HepG2 (cell line): ENCODE results near the gene ZNF48. TPM values are rescaled to one million over a fixed set of nuclear protein-coding genes. Genes with fewer than 3 reads are reported as not detected.

ENCODE experiments used
- ATAC-seq: fragments of 200-7000 bp; cut with Tn5 transposase; 3 replicates; pipeline ENCODE4 v1.9.1; 2020; ENCODE audit warnings: mild to moderate bottlenecking, moderate library complexity
- BruUV-seq: library from RNA; stranded (reverse); fragments of 400-500 nt; replicated peaks from 2 replicates; lab custom pipeline; 2021; lab: Mats Ljungman, UMichigan
- CTCF ChIA-PET: fragments of 300-600 bp; formaldehyde crosslinking; extraction: SDS; loops from one replicate; lab custom pipeline; 2021; ENCODE audit warnings: low total read pairs, inconsistent platforms, low intra/inter-chr PET ratio; lab: Yijun Ruan, JAX
- POLR2A ChIA-PET: fragments of 350-600 bp; sonication (Branson Sonifier 250); formaldehyde crosslinking; loops from one replicate; lab custom pipeline; 2020; ENCODE audit warnings: antibody characterized with exemption, inconsistent platforms; lab: Yijun Ruan, JAX
- DNase-seq: peaks from one replicate; pipeline ENCODE4 v3.0.0-alpha.2; 2015; ENCODE audit warnings: low spot score
- FAIRE-seq: peaks from 3 replicates; lab custom pipeline; 2011; peaks lifted over from hg19 to GRCh38; lab: Jason Lieb, UNC
- H2AFZ ChIP-seq: one replicate; pipeline ENCODE4 v1.6.1; 2011; ENCODE audit warnings: low read length, inconsistent platforms
- H3K27ac ChIP-seq: fragments of 300-600 bp; 3 replicates; pipeline ENCODE4 v1.8.0; 2011; ENCODE audit warnings: mixed run types, mild to moderate bottlenecking, mixed read lengths, low read length, inconsistent platforms; ENCODE audit not compliant: insufficient read depth; ENCODE audit errors: extremely low read length
- H3K27me3 ChIP-seq, 2 experiments: fragments of 200-600 bp in 1 of 2; 2 replicates in 1 of 2; 3 replicates in 1 of 2; pipeline versions ENCODE4 v1.6.0 to v1.8.0; 2011; ENCODE audit warnings: low read length in 2 of 2, mild to moderate bottlenecking in 2 of 2, moderate library complexity in 2 of 2, inconsistent platforms in 1 of 2; ENCODE audit not compliant: insufficient read depth in 2 of 2, control insufficient read depth in 1 of 2
- H3K36me3 ChIP-seq, 2 experiments: fragments of 200-600 bp in 1 of 2; replicated peaks in 1 of 2; 2 replicates in 1 of 2; 3 replicates in 1 of 2; pipeline versions ENCODE4 v1.5.1 to v1.8.0; 2011; ENCODE audit warnings: low read length in 2 of 2, inconsistent platforms in 1 of 2; ENCODE audit not compliant: insufficient read depth in 2 of 2, control insufficient read depth in 1 of 2
- H3K4me1 ChIP-seq: 2 replicates; pipeline ENCODE4 v1.5.1; 2012; ENCODE audit warnings: low read length, inconsistent platforms; ENCODE audit not compliant: insufficient read depth
- H3K4me2 ChIP-seq: 2 replicates; pipeline ENCODE4 v1.6.0; 2011; ENCODE audit warnings: low read depth, low read length, inconsistent platforms
- H3K4me3 ChIP-seq, 3 experiments: fragments of 200-600 bp in 1 of 3; sonication (generic), shearing (Covaris generic) in 1 of 3; replicated peaks in 1 of 3; 2 replicates each; pipeline ENCODE4 v1.5.1; 2011 to 2016; ENCODE audit warnings: low read length in 3 of 3, inconsistent platforms in 2 of 3, low read depth in 2 of 3, mild to moderate bottlenecking in 2 of 3, control low read depth in 1 of 3, mixed read lengths in 1 of 3; ENCODE audit not compliant: insufficient read depth in 1 of 3
- H3K79me2 ChIP-seq: one replicate; pipeline ENCODE4 v1.6.1; 2011; ENCODE audit warnings: low read length, inconsistent platforms; ENCODE audit not compliant: insufficient read depth
- H3K9ac ChIP-seq: 2 replicates; pipeline ENCODE4 v1.6.0; 2011; ENCODE audit warnings: mild to moderate bottlenecking, low read depth, low read length, inconsistent platforms; ENCODE audit not compliant: insufficient read depth
- H3K9me3 ChIP-seq: 2 replicates; pipeline ENCODE4 v1.5.1; 2012; ENCODE audit warnings: mild to moderate bottlenecking, low read length
- H4K20me1 ChIP-seq: 2 replicates; pipeline ENCODE4 v1.6.0; 2011; ENCODE audit warnings: inconsistent platforms, mild to moderate bottlenecking, low read length, moderate library complexity; ENCODE audit not compliant: insufficient read depth
- CHCHD3 ChIP-seq: sonication (generic); formaldehyde crosslinking; IDR thresholded peaks from 2 replicates; pipeline ENCODE4 v1.8.0; 2022; ENCODE audit warnings: mild to moderate bottlenecking, missing genetic modification reagents, moderate library complexity
- IKZF4 ChIP-seq: sonication (generic); formaldehyde crosslinking; IDR thresholded peaks from 2 replicates; pipeline ENCODE4 v1.5.1; 2020; ENCODE audit warnings: borderline replicate concordance, mild to moderate bottlenecking, low read depth, missing genetic modification reagents; ENCODE audit errors: not compliant biosample characterization
- KAT8 ChIP-seq: IDR thresholded peaks from 2 replicates; pipeline ENCODE4 v1.6.1; 2016; ENCODE audit warnings: missing genetic modification reagents, missing compliant biosample characterization
- RBFOX2 ChIP-seq: fragments of 200-400 bp; formaldehyde crosslinking; IDR thresholded peaks from 2 replicates; pipeline ENCODE4 v1.6.1; 2017; ENCODE audit warnings: low read depth, mild to moderate bottlenecking, low read length
- ZNF75D ChIP-seq: sonication (generic); formaldehyde crosslinking; IDR thresholded peaks from 2 replicates; pipeline ENCODE4 v1.8.1; 2023; ENCODE audit warnings: missing genetic modification reagents, mild to moderate bottlenecking, borderline replicate concordance
- ZNF777 ChIP-seq: sonication (generic); formaldehyde crosslinking; IDR thresholded peaks from 2 replicates; pipeline ENCODE4 v1.4.0; 2020; ENCODE audit warnings: missing genetic modification reagents
- WGBS: methylation state at CpG from one replicate; pipeline ENCODE4 v1.1.6; 2017; ENCODE audit warnings: low lambda C conversion rate; 5-methylcytosine and 5-hydroxymethylcytosine counted together
- in situ Hi-C: cut with HindIII; loops from 2 replicates; pipeline ENCODE4 v1.10.0; 2017; ENCODE audit warnings: low pct_unique_long_range_greater_than_20kb; ENCODE audit not compliant: extremely low pct_ligation_motif_present
- intact Hi-C: fragments of 100-400 bp; cut with micrococcal nuclease; formaldehyde crosslinking; loops from one replicate; pipeline ENCODE4 v1.10.0; 2022; ENCODE audit not compliant: unreplicated experiment
- polyA plus RNA-seq, 8 experiments: library from polyadenylated mRNA; depleted of rRNA in 3 of 8; stranded (reverse) in 7 of 8; unstranded in 1 of 8; fragments of >200 nt; fragmentation: Illumina TruSeq in 4 of 8; extraction: Trizol in 4 of 8; gene quantifications; 2 replicates each; pipeline versions ENCODE4 v1.2.1 to v1.2.3, GENCODE V29; 2011 to 2016; ENCODE audit warnings: low read depth in 4 of 8, missing spikeins in 1 of 8, mixed read lengths in 1 of 8; ENCODE audit not compliant: insufficient read depth in 1 of 8
- total RNA-seq, 5 experiments: library from RNA; depleted of rRNA; stranded (reverse); fragments of >200 nt; fragmentation: Illumina TruSeq; extraction: Trizol; gene quantifications; 2 replicates each; pipeline ENCODE4 v1.2.3, GENCODE V29; 2016; ENCODE audit warnings: low read depth in 1 of 5

The ZNF48 gene
- total and polyA plus RNA-seq, 2 of the 13 experiments (the other 11 are each of a cell fraction or from before 2014, with no cell fraction given), result 9.9 to 12.3 TPM

DNA sequence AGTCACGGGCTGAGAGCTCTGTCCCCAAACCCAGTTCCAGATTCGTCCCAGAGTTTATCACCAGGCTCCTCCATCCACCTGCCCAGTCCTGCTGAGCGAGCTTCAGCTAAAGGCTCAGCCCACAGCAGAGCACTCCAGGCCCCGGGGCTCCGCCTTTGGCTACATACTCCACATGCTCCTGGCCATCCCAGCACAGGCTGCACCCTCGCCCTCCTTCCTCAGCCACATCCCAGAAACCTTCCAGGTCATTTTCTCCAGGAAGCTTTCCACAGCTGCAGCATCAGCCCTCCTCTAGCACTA, 35.4 kb upstream of the ZNF48 start:
- intact Hi-C loops, result no loop called here
- H3K79me2 ChIP-seq, result peaks cover 18% of the 10 kb centered on the region

GRCh38 chr16:30361180-30361579, 34.0 kb upstream of the ZNF48 start:
- Histone ChIP-seq H3K79me2 (peaks cover 17% of the 10 kb centered on the region), H2AFZ (no peak overlapping the region), H3K9me3 (no peaks in the 10 kb centered on the region), H3K27me3 (no peaks in the 10 kb centered on the region), H3K4me3 (no peak overlapping the region), H3K4me2 (no peak overlapping the region), H3K36me3 (peaks cover 21 to 60% of the 10 kb centered on the region in 2 experiments; a peak in 4 of 5 replicates), H3K27ac (no peak overlapping the region), H3K4me1 (peaks cover 20% of the 10 kb centered on the region), H4K20me1 (no peaks in the 10 kb centered on the region), H3K9ac (no peak overlapping the region)
- POLR2A ChIA-PET, result no interaction called here
- ATAC-seq (no peak), DNase-seq (no peak), FAIRE-seq (no peak)
- intact Hi-C loops, result no loop called here
- no peak for TF ChIP-seq IKZF4 (CRISPR knock-in tag)
- no peak for TF ChIP-seq ZNF75D (CRISPR knock-in tag)
- TF ChIP-seq ZNF777 (CRISPR knock-in tag), result no peak
- no peak for TF ChIP-seq KAT8 (CRISPR knock-in tag)
- CTCF ChIA-PET, result no interaction called here
- 88% methylated on average over 7 of the region's 7 CpGs for WGBS
- BruUV-seq, result no TSS peak
- in situ Hi-C loops, result no loop called here

More for the DNA sequence above, 35.4 kb upstream of the ZNF48 start:
- Histone ChIP-seq H4K20me1 (no peaks in the 10 kb centered on the region), H3K36me3 (peaks cover 16 to 49% of the 10 kb centered on the region in 2 experiments; a peak in 4 of 5 replicates), H2AFZ (no peak overlapping the region), H3K4me2 (no peak overlapping the region), H3K9me3 (no peaks in the 10 kb centered on the region), H3K27ac (no peak overlapping the region), H3K9ac (no peak overlapping the region), H3K27me3 (no peaks in the 10 kb centered on the region), H3K4me3 (no peak overlapping the region), H3K4me1 (peaks cover 29% of the 10 kb centered on the region)
- DNase-seq (no peak), ATAC-seq (no peak), FAIRE-seq (no peak)
- POLR2A ChIA-PET, result interaction anchor here (6.7 kb wide), 1 partner anchor 10 kb away, joined by 94 read pairs; the partner anchor contains the start of gene TBC1D10B
- in situ Hi-C loops, result loop anchor here (10.0 kb wide), 1 partner anchor 255 kb away; the partner anchor contains the start of gene ZNF689
- BruUV-seq, result no TSS peak
- TF ChIP-seq CHCHD3 (CRISPR knock-in tag), result 0 out of 2 replicates have a peak, but pooled peaks have one; percentile 51
- TF ChIP-seq RBFOX2, result no peak
- WGBS, result 96% methylated on average over 5 of the region's 6 CpGs
- CTCF ChIA-PET, result no interaction called here
